ENCODE measurements around the gene GPR151.

DNA sequence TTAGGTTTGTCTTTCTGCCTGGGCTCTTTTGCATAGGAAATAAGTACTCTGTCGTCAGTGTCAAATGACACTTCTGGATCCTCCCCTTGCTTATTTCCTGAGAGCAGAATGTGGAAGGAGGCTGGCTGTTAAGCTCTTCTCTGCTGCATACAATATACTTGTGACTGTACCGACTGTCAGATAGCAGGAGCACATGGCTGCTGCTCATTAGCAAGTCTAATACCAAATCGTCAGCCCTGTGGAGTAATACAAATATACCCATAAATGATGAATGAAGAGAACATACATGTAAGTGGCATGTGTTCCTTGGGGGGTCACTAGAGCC lies at the start of gene GPR151:
- TF ChIP-seq POLR2A (IDR thresholded peaks at IDR 0.05; ENCODE audit: low read length): no peak
- TF ChIP-seq JUN (IDR thresholded peaks at IDR 0.05): no peak
- TF ChIP-seq, protein P1, sequence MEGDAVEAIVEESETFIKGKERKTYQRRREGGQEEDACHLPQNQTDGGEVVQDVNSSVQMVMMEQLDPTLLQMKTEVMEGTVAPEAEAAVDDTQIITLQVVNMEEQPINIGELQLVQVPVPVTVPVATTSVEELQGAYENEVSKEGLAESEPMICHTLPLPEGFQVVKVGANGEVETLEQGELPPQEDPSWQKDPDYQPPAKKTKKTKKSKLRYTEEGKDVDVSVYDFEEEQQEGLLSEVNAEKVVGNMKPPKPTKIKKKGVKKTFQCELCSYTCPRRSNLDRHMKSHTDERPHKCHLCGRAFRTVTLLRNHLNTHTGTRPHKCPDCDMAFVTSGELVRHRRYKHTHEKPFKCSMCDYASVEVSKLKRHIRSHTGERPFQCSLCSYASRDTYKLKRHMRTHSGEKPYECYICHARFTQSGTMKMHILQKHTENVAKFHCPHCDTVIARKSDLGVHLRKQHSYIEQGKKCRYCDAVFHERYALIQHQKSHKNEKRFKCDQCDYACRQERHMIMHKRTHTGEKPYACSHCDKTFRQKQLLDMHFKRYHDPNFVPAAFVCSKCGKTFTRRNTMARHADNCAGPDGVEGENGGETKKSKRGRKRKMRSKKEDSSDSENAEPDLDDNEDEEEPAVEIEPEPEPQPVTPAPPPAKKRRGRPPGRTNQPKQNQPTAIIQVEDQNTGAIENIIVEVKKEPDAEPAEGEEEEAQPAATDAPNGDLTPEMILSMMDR (IDR thresholded peaks at IDR 0.05): no peak
- TF ChIP-seq, protein P2, sequence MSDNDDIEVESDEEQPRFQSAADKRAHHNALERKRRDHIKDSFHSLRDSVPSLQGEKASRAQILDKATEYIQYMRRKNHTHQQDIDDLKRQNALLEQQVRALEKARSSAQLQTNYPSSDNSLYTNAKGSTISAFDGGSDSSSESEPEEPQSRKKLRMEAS (IDR thresholded peaks at IDR 0.05): no peak
- TF ChIP-seq RAD21 (conservative IDR thresholded peaks at IDR 0.05 in 1 of 2, IDR thresholded peaks at IDR 0.05 in 1 of 2): no peak
- no peak for TF ChIP-seq CBX2 (IDR thresholded peaks at IDR 0.05; ENCODE audit: borderline replicate concordance, low read depth)
- TF ChIP-seq, protein P3, sequence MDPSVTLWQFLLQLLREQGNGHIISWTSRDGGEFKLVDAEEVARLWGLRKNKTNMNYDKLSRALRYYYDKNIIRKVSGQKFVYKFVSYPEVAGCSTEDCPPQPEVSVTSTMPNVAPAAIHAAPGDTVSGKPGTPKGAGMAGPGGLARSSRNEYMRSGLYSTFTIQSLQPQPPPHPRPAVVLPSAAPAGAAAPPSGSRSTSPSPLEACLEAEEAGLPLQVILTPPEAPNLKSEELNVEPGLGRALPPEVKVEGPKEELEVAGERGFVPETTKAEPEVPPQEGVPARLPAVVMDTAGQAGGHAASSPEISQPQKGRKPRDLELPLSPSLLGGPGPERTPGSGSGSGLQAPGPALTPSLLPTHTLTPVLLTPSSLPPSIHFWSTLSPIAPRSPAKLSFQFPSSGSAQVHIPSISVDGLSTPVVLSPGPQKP (IDR thresholded peaks at IDR 0.05; ENCODE audit: low read depth, low read length): no peak
- no peak for TF ChIP-seq CHD2 (IDR thresholded peaks at IDR 0.05; ENCODE audit: low read length, partially characterized antibody)
- TF ChIP-seq, protein P4, sequence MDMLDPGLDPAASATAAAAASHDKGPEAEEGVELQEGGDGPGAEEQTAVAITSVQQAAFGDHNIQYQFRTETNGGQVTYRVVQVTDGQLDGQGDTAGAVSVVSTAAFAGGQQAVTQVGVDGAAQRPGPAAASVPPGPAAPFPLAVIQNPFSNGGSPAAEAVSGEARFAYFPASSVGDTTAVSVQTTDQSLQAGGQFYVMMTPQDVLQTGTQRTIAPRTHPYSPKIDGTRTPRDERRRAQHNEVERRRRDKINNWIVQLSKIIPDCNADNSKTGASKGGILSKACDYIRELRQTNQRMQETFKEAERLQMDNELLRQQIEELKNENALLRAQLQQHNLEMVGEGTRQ (IDR thresholded peaks at IDR 0.05): no peak
- TF ChIP-seq MYC (IDR thresholded peaks at IDR 0.05; ENCODE audit: borderline replicate concordance, low read length): no peak
- TF ChIP-seq RARB (CRISPR knock-in tag; IDR thresholded peaks at IDR 0.05): no peak
- TF ChIP-seq TP53 (CRISPR knock-in tag; IDR thresholded peaks at IDR 0.05): no peak
- TF ChIP-seq PHF8 (IDR thresholded peaks at IDR 0.05; ENCODE audit: borderline replicate concordance, low read depth): no peak
- TF ChIP-seq NPAS2 (CRISPR knock-in tag; IDR thresholded peaks at IDR 0.05; ENCODE audit: borderline replicate concordance): no peak

Data from A549 (cell line).